Stimulated activated naive CD4-positive, alpha-beta T cell treated with Interleukin-2 at 50 U/mL for 16 hours (primary cell): ENCODE measurements around the gene RUFY1.

Experiments used
- DNase-seq: peaks from one replicate; lab custom pipeline; 2025; lab: John Stamatoyannopoulos, UW

RUFY1 gene

GRCh38 chr5:179603308-179603707, 53.0 kb downstream of the RUFY1 start:
- no peak for DNase-seq

DNA sequence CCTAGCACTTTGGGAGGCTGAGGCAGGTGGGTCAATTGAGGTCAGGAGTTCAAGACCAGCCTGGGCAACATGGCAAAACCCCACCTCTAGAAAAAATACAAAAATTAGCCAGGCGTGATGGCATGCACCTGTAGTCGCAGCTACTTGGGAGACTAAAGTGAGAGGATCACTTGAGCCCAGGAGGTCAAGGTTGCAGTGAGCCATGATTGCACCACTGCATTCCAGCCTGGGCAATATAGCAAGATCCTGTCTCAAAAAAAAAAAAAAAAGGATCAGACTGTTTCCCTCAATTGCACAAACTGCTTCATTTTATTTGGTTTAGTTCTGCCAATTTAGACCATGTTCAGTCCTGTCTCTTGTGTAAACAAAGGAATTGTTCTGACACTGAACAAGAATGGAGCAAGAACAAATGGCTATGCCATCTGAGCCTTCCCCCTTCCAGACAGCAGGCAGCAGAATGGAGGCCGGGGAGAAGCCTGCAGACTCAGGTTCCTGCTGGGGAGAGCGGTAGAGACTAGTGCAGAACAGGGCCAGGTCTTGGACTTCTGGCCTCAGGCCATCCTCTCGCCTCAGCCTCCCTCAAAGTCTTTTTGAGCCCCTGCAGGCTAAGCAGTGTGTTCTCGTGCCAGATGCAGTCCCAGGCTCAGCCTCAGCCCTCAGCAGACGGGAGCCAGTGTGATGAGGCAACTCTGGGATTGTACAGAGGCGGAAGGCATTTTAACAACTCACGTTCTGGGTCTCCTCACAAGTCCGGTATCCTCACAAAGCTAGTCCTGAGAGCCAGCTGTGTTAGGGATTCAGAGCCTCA, 54.9 kb downstream of the RUFY1 start:
- no peak for DNase-seq

DNA sequence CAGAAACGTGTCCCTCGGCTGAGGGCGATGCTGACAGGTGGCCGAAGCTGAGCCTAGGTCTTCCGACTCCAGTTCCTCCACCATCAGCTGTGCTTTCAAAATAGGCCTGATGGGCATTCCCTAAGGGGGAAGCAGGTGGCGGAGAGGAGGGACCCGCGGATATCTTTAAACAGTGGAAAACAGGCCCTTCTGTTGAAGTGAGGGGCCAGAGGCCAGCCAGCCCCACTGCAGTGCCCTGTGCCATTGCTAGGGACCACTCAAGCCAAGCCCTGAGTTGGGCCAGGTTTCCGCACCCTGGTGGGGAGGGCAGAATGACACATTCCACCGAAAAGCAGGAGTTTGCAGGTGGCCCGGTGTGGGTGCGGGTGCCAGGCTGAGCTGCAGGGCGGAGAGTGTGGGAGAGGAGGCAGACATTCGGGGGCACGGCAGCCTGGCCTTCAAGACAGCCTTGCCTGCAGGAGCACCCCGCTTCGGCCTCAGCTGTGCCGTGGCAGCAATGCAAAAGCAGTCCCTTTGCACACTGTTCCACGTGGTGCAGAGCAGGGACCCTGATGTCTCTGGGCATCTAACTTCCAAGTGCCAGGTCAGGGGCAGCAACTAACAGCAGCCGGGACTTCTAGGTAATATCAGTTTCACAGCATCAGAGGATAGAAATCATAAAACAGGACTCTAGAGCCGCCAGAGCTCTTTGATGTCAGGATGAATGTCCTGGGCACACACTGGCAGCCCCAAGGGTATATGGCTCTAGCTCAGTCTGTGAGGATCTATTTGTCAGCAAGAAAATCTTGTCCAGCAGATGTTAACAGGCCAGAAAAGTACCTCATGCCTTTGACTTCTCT, 55.9 kb downstream of the RUFY1 start:
- no peak for DNase-seq

DNA sequence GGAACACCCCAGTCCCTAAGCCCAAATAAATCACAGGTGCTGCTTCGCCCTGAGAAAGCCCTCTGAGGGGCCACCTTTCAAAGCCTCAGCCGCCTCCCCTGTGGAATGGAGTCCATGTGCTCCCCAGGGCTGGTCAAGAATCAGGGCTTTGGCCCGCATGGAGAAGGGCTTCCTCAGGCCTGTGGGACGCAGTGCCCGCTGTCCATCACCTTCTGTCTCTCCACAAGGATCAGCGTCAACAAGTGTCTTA, 56.5 kb downstream of the RUFY1 start:
- DNase-seq, result no peak

GRCh38 chr5:179607160-179607931, 57.0 kb downstream of the RUFY1 start:
- DNase-seq, result no peak

DNA sequence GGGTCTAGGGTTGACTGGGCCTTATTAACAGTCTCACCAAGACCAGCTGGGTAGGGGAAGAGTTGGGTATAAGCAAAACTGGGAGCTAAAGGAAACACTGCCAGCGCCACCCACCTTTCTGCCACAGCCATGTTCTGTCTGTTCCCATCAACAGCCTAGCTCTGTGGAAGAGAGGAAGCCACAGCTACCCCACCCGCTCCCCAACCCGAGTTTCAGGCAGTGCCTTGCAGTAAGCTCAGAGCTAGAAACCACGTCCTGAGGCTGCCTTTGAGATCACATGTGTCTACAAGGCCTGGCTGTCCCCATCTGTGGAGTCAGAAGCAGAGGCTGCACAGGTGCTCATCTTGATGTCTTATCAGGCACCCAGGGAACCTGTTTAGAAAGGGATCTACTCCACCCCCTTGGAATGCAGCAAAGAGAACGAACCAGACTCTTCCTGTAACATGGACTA, 57.8 kb downstream of the RUFY1 start:
- DNase-seq, result peak; percentile 7

DNA sequence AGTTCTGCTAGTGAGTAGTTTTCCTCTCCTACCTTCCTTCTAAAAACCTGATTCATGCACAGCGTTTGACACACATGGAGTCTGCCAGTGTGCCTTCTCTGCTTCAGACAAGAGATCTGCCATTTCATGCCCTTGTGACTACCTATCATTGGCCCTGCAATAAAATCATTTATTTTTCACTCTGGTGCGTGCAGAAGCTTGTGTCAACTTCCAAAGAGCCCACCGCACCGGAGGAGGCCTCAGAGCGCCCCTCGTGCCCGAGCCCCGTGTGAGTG, 59.4 kb downstream of the RUFY1 start:
- DNase-seq, result no peak

DNA sequence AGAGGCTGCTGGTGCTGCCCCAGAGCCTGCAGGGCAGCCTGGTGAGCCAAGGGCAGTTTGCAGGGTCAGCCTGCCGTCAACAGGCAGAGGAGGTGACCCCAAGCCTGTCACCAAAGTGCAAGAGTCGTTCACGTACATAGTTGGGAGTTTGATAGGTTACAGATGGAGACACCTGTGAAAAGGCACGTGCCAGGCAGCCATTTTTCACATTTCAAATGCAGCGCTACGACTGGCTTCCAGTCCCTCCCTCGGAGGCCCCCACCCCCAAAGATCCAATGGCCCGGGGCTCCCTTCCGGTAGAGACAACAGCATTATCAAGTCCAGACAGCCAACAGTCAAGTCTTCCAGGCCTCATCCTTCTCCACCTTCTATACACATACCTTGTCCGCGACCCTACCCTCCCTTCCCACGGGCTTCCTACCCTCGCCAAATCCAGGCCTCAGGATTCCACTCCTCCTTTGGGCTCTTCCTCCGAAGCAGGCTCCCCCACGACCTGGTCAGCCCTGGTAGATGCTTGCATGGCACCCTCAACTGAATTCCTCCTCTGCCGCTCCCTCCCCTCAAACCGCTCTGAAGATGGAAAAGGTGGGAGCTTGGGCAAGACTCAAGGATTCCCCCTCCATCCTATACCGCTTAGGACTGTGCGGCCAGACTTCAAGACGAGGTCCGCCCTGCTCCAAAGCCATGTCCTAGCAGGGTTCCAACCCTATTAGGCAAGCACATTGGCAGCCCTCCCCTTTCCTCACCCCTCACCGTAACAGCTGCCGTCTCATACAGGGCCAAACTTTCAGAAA, 60.0 kb downstream of the RUFY1 start:
- no peak for DNase-seq

- no peak for DNase-seq
Measured at GRCh38 chr5:179610903-179611265, 60.5 kb downstream of the RUFY1 start.

GRCh38 chr5:179612577-179613459, 62.5 kb downstream of the RUFY1 start:
- no peak for DNase-seq

- DNase-seq, result no peak
Measured at GRCh38 chr5:179613460-179614071, 63.2 kb downstream of the RUFY1 start.

- DNase-seq, result no peak
Measured at GRCh38 chr5:179614745-179615144, 64.4 kb downstream of the RUFY1 start.

DNA sequence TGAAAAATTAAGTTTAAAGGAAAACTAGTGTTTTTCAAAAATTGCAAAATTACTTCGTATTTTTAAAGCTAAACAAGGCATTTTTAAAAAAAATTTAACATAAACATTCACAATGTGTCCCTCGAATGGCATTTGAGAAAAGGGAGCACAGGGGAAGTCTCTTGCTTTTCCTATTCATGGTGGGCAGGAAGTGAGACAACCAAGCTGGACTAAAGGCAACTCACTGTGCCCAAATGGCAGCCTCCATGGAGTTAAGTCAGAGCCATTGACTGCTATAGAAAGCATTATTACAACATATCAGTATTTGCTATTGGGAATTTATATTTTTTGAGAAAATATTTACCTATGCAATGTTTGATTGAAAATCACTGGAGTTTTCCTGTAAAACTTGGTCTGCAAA, 64.8 kb downstream of the RUFY1 start:
- no peak for DNase-seq

- DNase-seq, result no peak
Measured at GRCh38 chr5:179616002-179616594, 65.7 kb downstream of the RUFY1 start.

GRCh38 chr5:179617930-179618329, 67.6 kb downstream of the RUFY1 start:
- no peak for DNase-seq

- no peak for DNase-seq
Measured at GRCh38 chr5:179618923-179619554, 68.7 kb downstream of the RUFY1 start.

- no peak for DNase-seq
Measured at GRCh38 chr5:179619776-179620175, 69.4 kb downstream of the RUFY1 start.

GRCh38 chr5:179620293-179620692, 69.9 kb downstream of the RUFY1 start:
- no peak for DNase-seq

GRCh38 chr5:179620703-179621350, 70.5 kb downstream of the RUFY1 start:
- DNase-seq, result no peak
